ENCODE results near the gene TMEM94. TPM values are rescaled to one million over a fixed set of nuclear protein-coding genes. Genes with fewer than 3 reads are reported as not detected.
A peak's percentile ranks its signal among the peaks of the same experiment; 100 is the strongest.

The TMEM94 gene
- total RNA-seq, 6 experiments from 2014 or later, result 24.2 to 47.1 (median 29.6) TPM

GRCh38 chr17:75515496-75516254 is 59.2 kb downstream of the TMEM94 start, which contains the start of gene CASKIN2:
Gene CASKIN2 (minus strand): TSS chr17:75515537. CDS start chr17:75513804, 1,733 bp downstream.
- H3K4me3 ChIP-seq, result peak within 1 kb of the TSS; percentile 87 to 93 (median 91)
- DNase-seq (peak; percentile 97 to 98 (median 98)), ATAC-seq (peak; percentile 74 to 89 (median 83))
- intact Hi-C loops (cut with DNase I), result loop anchor here in 1 of 2 donors (5.0 kb wide), 1 partner anchor 72 kb away; the partner anchor contains the start of gene MYO15B
- no peaks in the 10 kb centered on the region for H3K9me3 ChIP-seq
- TF ChIP-seq POLR2A (IDR thresholded peaks at IDR 0.05), result no peak
- TF ChIP-seq, protein P1, sequence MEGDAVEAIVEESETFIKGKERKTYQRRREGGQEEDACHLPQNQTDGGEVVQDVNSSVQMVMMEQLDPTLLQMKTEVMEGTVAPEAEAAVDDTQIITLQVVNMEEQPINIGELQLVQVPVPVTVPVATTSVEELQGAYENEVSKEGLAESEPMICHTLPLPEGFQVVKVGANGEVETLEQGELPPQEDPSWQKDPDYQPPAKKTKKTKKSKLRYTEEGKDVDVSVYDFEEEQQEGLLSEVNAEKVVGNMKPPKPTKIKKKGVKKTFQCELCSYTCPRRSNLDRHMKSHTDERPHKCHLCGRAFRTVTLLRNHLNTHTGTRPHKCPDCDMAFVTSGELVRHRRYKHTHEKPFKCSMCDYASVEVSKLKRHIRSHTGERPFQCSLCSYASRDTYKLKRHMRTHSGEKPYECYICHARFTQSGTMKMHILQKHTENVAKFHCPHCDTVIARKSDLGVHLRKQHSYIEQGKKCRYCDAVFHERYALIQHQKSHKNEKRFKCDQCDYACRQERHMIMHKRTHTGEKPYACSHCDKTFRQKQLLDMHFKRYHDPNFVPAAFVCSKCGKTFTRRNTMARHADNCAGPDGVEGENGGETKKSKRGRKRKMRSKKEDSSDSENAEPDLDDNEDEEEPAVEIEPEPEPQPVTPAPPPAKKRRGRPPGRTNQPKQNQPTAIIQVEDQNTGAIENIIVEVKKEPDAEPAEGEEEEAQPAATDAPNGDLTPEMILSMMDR (IDR thresholded peaks at IDR 0.05), result peak; percentile 93 to 98 (median 94)
- H3K27me3 ChIP-seq, result no peaks in the 10 kb centered on the region
- WGBS (ENCODE audit: insufficient coverage, low coverage, low lambda C conversion rate, missing lambda C conversion rate), result 0% methylated on average over 15 of the region's 78 CpGs
- H3K4me1 ChIP-seq, result peaks cover 0 to 28% (median 9%) of the 10 kb centered on the region in 4 donors
- peak within 1 kb of the TSS; percentile 62 to 73 (median 62) for H3K27ac ChIP-seq
- H3K36me3 ChIP-seq, result no peaks in the 10 kb centered on the region

DNA sequence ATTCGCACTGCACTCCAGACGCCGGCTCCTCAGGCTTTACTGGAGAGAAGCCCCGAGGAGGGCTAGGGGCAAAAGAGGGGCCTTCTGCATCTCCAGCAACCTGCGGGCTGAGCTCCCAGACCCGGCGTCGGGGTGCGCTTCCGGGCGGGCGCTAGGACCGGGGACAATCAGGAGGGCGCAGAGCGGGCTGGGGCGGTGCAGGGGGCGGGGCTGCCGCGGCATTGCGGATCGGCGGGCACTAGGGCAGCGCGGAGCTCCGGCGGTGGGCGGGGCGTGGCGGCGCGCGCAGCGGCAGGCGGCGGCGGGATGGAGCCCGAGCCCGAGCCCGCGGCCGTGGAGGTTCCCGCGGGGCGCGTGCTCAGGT is 59.8 kb downstream of the TMEM94 start, which contains the start of gene TSEN54:
Gene TSEN54, plus strand, starts transcription at position 274 of the 364 bp plus-strand sequence. Its CDS starts 33 bp downstream, at position 307.
- intact Hi-C loops (cut with DNase I), result loop anchor here in 1 of 2 donors (5.0 kb wide), 1 partner anchor 71 kb away; the partner anchor contains the start of gene MYO15B

DNA sequence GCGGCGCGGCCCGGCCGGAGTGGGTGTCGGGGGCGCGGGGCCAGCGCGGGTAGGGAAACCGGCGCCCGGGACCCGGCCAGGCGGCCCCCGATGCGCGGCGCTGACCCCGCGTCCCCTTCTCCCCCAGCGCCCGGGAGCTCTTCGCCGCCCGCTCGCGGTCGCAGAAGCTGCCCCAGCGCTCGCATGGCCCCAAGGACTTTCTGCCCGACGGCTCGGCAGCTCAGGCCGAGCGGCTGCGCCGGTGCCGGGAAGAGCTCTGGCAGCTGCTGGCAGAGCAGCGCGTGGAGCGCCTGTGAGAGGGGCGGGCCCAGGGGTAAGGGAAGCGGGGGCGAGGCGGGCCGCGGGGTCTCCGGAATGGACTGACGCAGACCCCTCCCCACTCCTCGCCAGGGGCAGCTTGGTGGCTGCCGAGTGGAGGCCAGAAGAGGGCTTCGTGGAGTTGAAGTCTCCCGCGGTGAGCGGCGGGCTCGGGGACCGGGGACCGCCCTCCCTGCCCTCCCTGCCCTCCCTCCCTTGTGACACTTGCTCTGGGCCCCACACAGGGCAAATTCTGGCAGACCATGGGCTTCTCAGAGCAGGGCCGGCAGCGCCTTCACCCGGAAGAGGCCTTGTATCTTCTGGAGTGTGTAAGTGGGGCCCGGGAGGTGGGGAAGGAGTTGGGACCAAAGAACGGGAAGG is 60.3 kb downstream of the TMEM94 start:
- peaks cover 0 to 20% (median 6%) of the 10 kb centered on the region in 4 donors for H3K4me1 ChIP-seq
- DNase-seq (peak in 2 of 3 donors; percentile 60 to 62), ATAC-seq (no peak)
- no peaks in the 10 kb centered on the region for H3K36me3 ChIP-seq
- H3K4me3 ChIP-seq, result peak overlapping the region; percentile 90 to 93 (median 91)
- WGBS (ENCODE audit: insufficient coverage, low coverage, low lambda C conversion rate, missing lambda C conversion rate), result 0% methylated on average over 5 of the region's 65 CpGs
- no peaks in the 10 kb centered on the region for H3K27me3 ChIP-seq
- TF ChIP-seq, protein P1 (IDR thresholded peaks at IDR 0.05), result no peak
- no peak for TF ChIP-seq POLR2A (IDR thresholded peaks at IDR 0.05)
- no peaks in the 10 kb centered on the region for H3K9me3 ChIP-seq
- peak overlapping the region in 1 of 3 donors; percentile 24 for H3K27ac ChIP-seq
- intact Hi-C loops (cut with DNase I), result loop anchor here in 1 of 2 donors (5.0 kb wide), 1 partner anchor 71 kb away; the partner anchor contains the start of gene MYO15B

More for the DNA sequence above, 59.8 kb downstream of the TMEM94 start, which contains the start of gene TSEN54:
- DNase-seq, result peak; percentile 97 to 98 (median 98)
- no peaks in the 10 kb centered on the region for H3K36me3 ChIP-seq
- peak; percentile 70 to 84 (median 80) for ATAC-seq
- 0% methylated on average over 3 of the region's 45 CpGs for WGBS (ENCODE audit: insufficient coverage, low coverage, low lambda C conversion rate, missing lambda C conversion rate)
- H3K4me1 ChIP-seq, result peaks cover 0 to 25% (median 8%) of the 10 kb centered on the region in 4 donors
- H3K9me3 ChIP-seq, result no peaks in the 10 kb centered on the region
- H3K27ac ChIP-seq, result peak within 1 kb of the TSS; percentile 62 to 73 (median 62)
- no peaks in the 10 kb centered on the region for H3K27me3 ChIP-seq
- TF ChIP-seq POLR2A (IDR thresholded peaks at IDR 0.05), result peak; percentile 42
- TF ChIP-seq, protein P1 (IDR thresholded peaks at IDR 0.05), result no peak
- H3K4me3 ChIP-seq, result peak within 1 kb of the TSS; percentile 90 to 93 (median 91)

DNA sequence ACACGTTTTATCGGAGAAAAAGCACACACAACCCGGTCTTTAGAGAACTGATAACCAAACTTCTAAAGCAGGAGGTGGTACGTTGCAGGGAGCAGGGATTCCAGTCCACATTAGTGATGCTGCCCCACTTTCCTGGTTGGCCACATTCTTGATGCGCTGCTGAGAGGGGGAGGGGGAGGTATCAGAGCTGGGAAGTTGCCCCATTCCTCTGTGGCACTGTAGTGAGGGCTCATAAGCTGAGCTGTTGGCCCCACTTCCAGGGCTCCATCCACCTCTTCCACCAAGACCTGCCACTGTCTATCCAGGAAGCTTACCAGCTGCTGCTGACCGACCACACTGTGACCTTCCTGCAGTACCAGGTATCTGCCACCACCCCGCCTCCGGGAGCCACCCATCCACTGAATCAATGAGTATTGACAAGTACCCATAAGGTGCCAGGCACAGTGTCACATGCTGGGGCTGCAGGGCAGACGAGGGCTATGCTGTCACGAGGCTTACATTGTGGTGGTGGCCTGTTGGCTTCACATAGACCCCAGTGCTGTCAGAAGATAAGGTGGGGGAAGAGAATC is 60.9 kb downstream of the TMEM94 start:
- peak in 2 of 3 donors; percentile 55 for DNase-seq

More for the DNA sequence above, 60.9 kb downstream of the TMEM94 start:
- Histone ChIP-seq H3K4me3 (peak overlapping the region; percentile 90 to 93 (median 91)), H3K27me3 (no peaks in the 10 kb centered on the region), H3K27ac (no peak overlapping the region), H3K36me3 (peaks cover 0 to 5% (median 0%) of the 10 kb centered on the region in 4 donors), H3K9me3 (no peaks in the 10 kb centered on the region), H3K4me1 (peaks cover 0 to 13% (median 3%) of the 10 kb centered on the region in 4 donors)
- intact Hi-C loops (cut with DNase I), result loop anchor here in 1 of 2 donors (5.0 kb wide), 1 partner anchor 70 kb away; the partner anchor contains the start of gene MYO15B
- 17% methylated on average over 9 of the region's 10 CpGs for WGBS (ENCODE audit: insufficient coverage, low coverage, low lambda C conversion rate, missing lambda C conversion rate)
- no peak for ATAC-seq
- TF ChIP-seq, protein P1 (IDR thresholded peaks at IDR 0.05), result peak in 1 of 4 donors; percentile 38
- no peak for TF ChIP-seq POLR2A (IDR thresholded peaks at IDR 0.05)
